SK-N-MC (cell line): ENCODE data around the gene GP1BB.

Experiments used
- EZH2 ChIP-seq: fragments of 200-600 bp; sonication (generic); IDR thresholded peaks from one replicate; pipeline ENCODE4 v1.6.1; 2017; ENCODE audit warnings: antibody characterized with exemption
- POLR2AphosphoS5 ChIP-seq: IDR thresholded peaks from 2 replicates; pipeline ENCODE4 v1.6.1; 2012; ENCODE audit warnings: mild to moderate bottlenecking, low read depth, low read length, borderline replicate concordance

DNA sequence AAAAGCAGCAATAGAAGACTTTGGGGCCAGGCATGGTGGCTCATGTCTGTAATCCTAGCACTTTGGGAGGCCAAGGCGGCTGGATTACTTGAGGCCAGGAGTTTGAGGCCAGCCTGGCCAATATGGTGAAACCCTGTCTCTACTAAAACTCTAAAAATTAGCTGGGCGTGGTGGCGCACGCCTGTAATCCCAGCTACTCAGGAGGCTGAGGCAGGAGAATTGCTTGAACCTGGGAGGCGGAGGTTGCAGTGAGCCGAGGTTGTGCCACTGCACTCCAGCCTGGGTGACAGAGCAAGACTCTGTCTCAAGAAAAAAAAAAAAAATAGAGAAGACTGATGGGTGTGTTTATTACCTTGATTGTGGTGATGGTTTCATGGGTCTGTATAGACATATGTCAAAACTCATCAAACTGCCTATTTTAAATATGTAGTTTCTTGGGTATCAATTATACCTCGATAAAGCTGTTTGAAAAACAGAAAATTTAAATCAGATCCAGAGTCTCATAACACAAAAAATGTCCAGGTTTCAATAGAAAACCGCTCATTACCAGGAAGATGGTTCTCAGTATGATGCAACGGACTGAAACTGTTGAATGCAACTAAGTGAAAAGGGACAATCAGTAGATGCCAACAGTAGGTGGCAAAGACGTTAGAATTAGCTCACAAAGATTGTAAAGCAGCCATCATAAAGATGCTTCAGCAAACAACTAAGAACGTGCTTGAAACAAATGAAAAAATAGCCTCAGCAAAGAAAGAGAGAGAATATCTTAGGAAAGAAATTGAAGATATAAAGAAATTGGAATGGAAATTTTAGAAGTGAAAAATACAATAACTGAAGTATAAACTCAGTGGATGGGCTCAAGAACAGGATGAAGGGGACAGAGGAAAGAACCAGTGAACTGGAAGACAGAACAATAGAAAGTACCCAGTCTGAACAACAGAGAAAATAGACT lies 42.2 kb upstream of the GP1BB start:
- TF ChIP-seq POLR2AphosphoS5 (no peak), EZH2 (no peak)
